ENCODE measurements around the gene LRP1.

The LRP1 gene

DNA sequence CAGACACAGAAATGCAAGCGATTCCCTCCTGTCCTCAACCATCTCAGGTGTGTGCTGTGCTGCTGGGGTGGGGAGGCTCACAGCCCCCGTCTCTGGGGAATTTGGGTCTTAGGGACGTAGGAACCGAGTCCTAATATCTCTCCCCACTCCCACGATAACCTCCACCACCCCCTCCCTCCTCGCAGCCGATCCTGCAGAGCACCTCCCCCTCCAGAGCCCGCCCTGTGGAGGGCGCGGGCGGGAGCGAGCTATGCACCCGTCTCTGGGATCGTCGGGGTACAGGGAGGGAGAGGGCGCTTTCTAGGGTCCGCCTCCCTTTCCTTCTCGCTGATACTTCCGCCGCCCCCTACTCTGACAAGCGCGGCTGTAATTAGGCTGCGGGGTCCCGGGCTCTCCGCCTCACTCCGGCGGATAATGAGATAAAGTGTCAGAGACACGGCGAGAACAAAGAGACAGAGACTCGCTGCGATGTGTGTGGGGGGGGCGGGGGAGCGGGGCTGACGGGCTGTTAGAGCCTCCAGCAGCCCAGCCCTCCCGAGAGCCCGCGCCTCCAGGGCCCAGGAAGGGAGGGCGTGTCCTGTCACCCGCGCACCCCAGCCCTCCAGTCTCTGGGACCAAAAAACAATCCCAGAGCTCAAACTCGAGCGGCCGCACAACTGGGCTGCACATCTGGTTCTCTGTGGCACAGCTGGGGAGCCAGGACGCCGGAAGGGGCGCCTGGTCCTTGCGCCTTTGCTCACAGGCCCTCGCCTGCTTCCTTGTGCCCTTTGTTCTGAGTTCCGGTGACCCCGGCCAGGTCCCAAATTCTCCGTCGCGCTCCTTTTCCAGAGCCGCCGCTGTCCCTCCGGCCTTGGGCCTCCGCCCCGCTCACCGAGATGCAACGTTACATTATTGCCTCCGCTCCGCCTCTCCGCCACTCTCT is 109.9 kb downstream of the LRP1 start:
- Histone ChIP-seq H3K27me3 (ENCODE audit: control insufficient read depth in 5 of 5, insufficient read depth in 4 of 5, low read length in 5 of 5) (peaks cover 54 to 73% (median 63%) of the 10 kb centered on the region in 5 donors), H3K9me3 (ENCODE audit: control insufficient read depth in 5 of 5, low read length in 5 of 5) (no peaks in the 10 kb centered on the region), H3K9ac (ENCODE audit: low read length in 5 of 5) (peak overlapping the region in 3 of 5 donors; percentile 48 to 64 (median 53)), H3K4me3 (ENCODE audit: low read depth in 1 of 5, low read length in 5 of 5) (peak overlapping the region; percentile 17 to 70 (median 63)), H3K4me1 (ENCODE audit: control insufficient read depth in 5 of 5, insufficient read depth in 5 of 5, low read length in 5 of 5) (peaks cover 4 to 67% (median 59%) of the 10 kb centered on the region in 5 donors), H3K27ac (ENCODE audit: low read depth, low read length) (no peak overlapping the region), H3K36me3 (ENCODE audit: control insufficient read depth in 5 of 5, insufficient read depth in 5 of 5, low read length in 5 of 5) (peaks cover 0 to 15% (median 15%) of the 10 kb centered on the region in 5 donors)

- Histone ChIP-seq H3K9me3 (ENCODE audit: control insufficient read depth in 5 of 5, low read length in 5 of 5) (no peaks in the 10 kb centered on the region), H3K4me1 (ENCODE audit: control insufficient read depth in 5 of 5, insufficient read depth in 5 of 5, low read length in 5 of 5) (peaks cover 4 to 70% (median 64%) of the 10 kb centered on the region in 5 donors), H3K4me3 (ENCODE audit: low read depth in 1 of 5, low read length in 5 of 5) (peak overlapping the region; percentile 17 to 70 (median 63)), H3K36me3 (ENCODE audit: control insufficient read depth in 5 of 5, insufficient read depth in 5 of 5, low read length in 5 of 5) (peaks cover 0 to 7% (median 7%) of the 10 kb centered on the region in 5 donors), H3K27ac (ENCODE audit: low read depth, low read length) (no peak overlapping the region), H3K27me3 (ENCODE audit: control insufficient read depth in 5 of 5, insufficient read depth in 4 of 5, low read length in 5 of 5) (peaks cover 54 to 77% (median 66%) of the 10 kb centered on the region in 5 donors), H3K9ac (ENCODE audit: low read length in 5 of 5) (peak overlapping the region in 3 of 5 donors; percentile 48 to 64 (median 53))
These were observed 110.7 kb downstream of the LRP1 start for GRCh38 chr12:57238854-57239554.

DNA sequence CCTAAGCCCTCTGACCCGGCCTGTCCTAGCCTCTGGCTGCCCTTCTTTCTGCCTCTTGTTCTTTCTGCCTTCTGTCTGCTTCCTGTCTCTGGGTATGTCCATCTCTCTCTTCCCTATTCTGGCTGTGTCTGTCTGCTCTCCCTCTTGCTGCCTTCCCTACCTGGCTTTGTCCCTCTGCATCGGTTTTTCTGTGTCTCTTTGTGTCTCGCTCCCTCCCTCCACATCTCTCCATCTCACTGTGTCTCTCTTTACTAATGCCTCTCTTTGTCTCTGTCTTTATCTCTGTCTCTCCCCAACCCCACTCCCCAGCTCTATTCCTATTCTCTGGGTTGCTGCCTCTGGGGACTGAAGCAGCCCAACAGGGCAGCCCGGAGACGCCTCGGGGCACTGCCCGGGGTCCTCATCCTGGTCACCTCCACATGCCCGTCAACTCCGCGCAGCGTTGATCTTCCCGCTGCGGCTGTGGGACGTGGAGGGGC is 111.3 kb downstream of the LRP1 start:
- Histone ChIP-seq H3K27me3 (ENCODE audit: control insufficient read depth in 5 of 5, insufficient read depth in 4 of 5, low read length in 5 of 5) (peaks cover 54 to 83% (median 73%) of the 10 kb centered on the region in 5 donors), H3K27ac (ENCODE audit: low read depth, low read length) (no peak overlapping the region), H3K9ac (ENCODE audit: low read length in 5 of 5) (peak overlapping the region in 2 of 5 donors; percentile 20 to 23), H3K4me3 (ENCODE audit: low read depth in 1 of 5, low read length in 5 of 5) (peak overlapping the region in 4 of 5 donors; percentile 53 to 70 (median 60)), H3K36me3 (ENCODE audit: control insufficient read depth in 5 of 5, insufficient read depth in 5 of 5, low read length in 5 of 5) (peaks cover 0 to 1% (median under 1%) of the 10 kb centered on the region in 5 donors), H3K9me3 (ENCODE audit: control insufficient read depth in 5 of 5, low read length in 5 of 5) (no peaks in the 10 kb centered on the region), H3K4me1 (ENCODE audit: control insufficient read depth in 5 of 5, insufficient read depth in 5 of 5, low read length in 5 of 5) (peaks cover 4 to 69% (median 63%) of the 10 kb centered on the region in 5 donors)

DNA sequence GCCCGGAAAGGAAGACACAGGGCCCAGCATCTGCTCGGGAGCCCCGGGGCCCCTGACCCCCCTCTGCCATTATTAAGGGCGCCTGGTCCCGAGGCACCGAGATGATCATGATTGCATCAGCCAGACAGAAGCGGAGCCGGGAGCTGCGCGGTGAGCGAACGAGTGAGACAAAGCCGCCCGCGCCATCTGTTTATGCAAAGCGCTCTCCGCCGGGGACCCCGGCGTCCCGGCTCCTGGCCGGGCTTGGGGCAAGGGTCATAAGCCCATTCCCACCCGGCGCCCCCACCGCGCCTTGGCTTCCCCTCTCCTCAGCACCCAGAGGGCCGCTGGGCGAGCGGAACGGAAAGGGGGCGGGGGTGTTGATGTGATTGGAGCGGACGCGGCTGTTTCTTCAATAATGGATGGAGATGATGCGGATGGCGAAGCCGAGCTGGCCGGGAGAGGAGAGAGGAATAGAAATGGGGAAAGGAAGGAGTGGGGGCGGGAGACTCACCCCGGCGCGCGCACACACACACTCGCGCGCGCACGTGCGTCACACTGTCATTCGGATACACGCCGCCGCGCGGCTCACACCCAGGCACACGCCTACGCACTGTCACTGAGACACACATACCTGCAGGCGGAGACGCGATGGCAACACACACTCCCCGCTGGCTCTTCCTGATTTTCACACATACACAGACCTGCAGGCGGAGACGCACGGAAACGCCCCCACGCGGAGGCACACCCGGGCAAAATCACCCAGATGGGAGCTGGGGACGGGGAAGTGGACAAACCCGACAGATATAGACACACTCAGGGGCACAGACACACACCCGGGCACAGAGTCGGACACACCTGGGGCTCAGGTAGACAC is 112.0 kb downstream of the LRP1 start:
- Histone ChIP-seq H3K9me3 (ENCODE audit: control insufficient read depth in 5 of 5, low read length in 5 of 5) (no peaks in the 10 kb centered on the region), H3K4me1 (ENCODE audit: control insufficient read depth in 5 of 5, insufficient read depth in 5 of 5, low read length in 5 of 5) (peaks cover 4 to 67% (median 63%) of the 10 kb centered on the region in 5 donors), H3K36me3 (ENCODE audit: control insufficient read depth in 5 of 5, insufficient read depth in 5 of 5, low read length in 5 of 5) (no peaks in the 10 kb centered on the region), H3K4me3 (ENCODE audit: low read depth in 1 of 5, low read length in 5 of 5) (peak overlapping the region in 4 of 5 donors; percentile 53 to 70 (median 60)), H3K27me3 (ENCODE audit: control insufficient read depth in 5 of 5, insufficient read depth in 4 of 5, low read length in 5 of 5) (peaks cover 54 to 82% (median 76%) of the 10 kb centered on the region in 5 donors), H3K9ac (ENCODE audit: low read length in 5 of 5) (peak overlapping the region in 1 of 5 donors; percentile 23), H3K27ac (ENCODE audit: low read depth, low read length) (no peak overlapping the region)

DNA sequence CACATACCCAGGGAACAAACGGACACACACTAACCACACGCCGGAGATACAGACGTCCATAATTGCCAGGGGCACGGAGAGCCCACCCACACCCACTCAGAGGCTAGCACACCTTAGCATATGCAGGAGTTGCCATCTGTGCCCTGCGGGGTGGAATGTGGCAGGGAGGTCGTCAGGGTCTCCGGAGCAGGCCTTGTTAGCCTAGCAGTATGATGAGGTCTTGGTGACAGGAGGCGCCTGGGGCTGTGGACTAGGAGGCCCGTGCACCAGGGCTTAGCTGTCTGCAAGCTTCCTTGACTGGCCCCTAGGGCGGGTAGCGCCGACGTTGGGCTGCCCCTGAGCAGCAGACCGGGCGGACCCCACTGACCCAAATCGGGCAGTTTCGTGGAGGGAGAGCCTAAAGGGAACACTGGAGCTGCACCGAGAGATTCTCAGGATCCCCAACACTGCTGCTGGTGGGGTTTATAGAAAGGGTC is 112.7 kb downstream of the LRP1 start:
- H3K4me1 ChIP-seq (ENCODE audit: control insufficient read depth in 5 of 5, insufficient read depth in 5 of 5, low read length in 5 of 5) = peaks cover 4 to 66% (median 63%) of the 10 kb centered on the region in 5 donors
- no peaks in the 10 kb centered on the region for H3K9me3 ChIP-seq (ENCODE audit: control insufficient read depth in 5 of 5, low read length in 5 of 5)
- H3K9ac ChIP-seq (ENCODE audit: low read length in 5 of 5) = no peak overlapping the region
- H3K36me3 ChIP-seq (ENCODE audit: control insufficient read depth in 5 of 5, insufficient read depth in 5 of 5, low read length in 5 of 5) = no peaks in the 10 kb centered on the region
- H3K27me3 ChIP-seq (ENCODE audit: control insufficient read depth in 5 of 5, insufficient read depth in 4 of 5, low read length in 5 of 5) = peaks cover 48 to 75% (median 70%) of the 10 kb centered on the region in 5 donors
- no peak overlapping the region for H3K27ac ChIP-seq (ENCODE audit: low read depth, low read length)
- H3K4me3 ChIP-seq (ENCODE audit: low read depth in 1 of 5, low read length in 5 of 5) = peak overlapping the region in 4 of 5 donors; percentile 53 to 70 (median 60)

DNA sequence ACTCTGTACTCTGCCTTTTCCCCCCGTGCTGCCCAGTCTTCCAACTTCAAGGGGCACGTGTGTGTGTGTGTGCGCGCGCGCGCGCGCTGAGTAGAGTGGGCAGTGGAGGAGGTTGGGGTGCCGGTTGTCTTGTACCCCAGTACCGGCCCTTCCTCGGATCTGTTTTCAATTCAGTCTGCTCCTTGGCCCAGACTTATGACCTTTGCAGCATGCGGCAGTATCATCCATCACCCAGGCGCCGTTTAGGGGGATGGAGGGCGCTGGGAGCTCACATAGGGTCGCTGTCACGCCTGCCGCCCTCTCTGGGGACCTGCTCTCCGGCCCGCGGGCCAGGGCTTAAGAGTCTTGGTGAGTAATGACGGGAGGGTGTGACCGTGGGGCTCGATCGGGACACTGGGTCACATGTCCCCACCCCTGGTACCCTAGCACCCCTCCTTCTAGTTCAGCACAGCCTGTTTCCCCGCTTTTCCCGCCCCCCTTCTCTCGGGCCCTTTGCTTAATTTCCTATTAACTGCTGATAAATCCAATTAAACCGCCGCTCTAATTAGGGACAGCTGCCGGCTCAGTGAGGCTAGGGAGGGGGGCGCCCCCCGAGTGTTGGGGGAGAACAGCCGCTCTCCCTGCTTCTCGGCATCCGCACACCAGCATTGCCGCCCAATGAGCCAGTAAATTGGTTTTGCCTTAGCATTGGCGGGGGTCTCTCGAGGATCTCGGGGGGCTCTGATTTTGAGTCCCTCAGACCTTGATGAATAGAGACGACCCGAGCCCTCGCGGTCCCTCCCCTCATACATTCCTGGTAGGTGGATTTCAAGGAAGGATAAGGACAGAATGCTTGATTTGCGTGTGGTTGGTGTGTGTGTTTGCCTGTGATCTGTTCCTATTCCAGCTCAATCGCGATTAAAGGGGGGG is 113.4 kb downstream of the LRP1 start:
- Histone ChIP-seq H3K9me3 (ENCODE audit: control insufficient read depth in 5 of 5, low read length in 5 of 5) (no peaks in the 10 kb centered on the region), H3K4me3 (ENCODE audit: low read depth in 1 of 5, low read length in 5 of 5) (no peak overlapping the region), H3K27me3 (ENCODE audit: control insufficient read depth in 5 of 5, insufficient read depth in 4 of 5, low read length in 5 of 5) (peaks cover 41 to 69% (median 63%) of the 10 kb centered on the region in 5 donors), H3K4me1 (ENCODE audit: control insufficient read depth in 5 of 5, insufficient read depth in 5 of 5, low read length in 5 of 5) (peaks cover 4 to 66% (median 63%) of the 10 kb centered on the region in 5 donors), H3K27ac (ENCODE audit: low read depth, low read length) (no peak overlapping the region), H3K36me3 (ENCODE audit: control insufficient read depth in 5 of 5, insufficient read depth in 5 of 5, low read length in 5 of 5) (no peaks in the 10 kb centered on the region), H3K9ac (ENCODE audit: low read length in 5 of 5) (no peak overlapping the region)

DNA sequence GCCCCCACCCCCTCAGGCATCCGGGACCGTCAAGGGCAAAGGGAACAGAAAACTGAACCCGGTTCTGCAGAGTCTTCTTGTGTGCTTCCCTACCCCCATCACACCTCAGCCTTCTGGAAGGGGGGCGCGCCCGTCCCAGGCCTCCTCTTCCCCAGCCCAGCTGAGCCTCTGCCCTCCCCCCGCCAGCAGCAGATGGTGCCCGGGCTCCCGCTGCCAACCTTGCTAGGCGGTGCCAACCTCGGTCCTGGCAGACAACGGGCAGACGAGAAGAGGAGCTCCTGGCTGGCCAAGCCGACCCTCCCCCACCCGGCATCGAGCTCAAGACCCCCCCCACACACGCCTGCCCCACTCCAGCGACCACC is 114.0 kb downstream of the LRP1 start:
- Histone ChIP-seq H3K36me3 (ENCODE audit: control insufficient read depth in 5 of 5, insufficient read depth in 5 of 5, low read length in 5 of 5) (no peaks in the 10 kb centered on the region), H3K9me3 (ENCODE audit: control insufficient read depth in 5 of 5, low read length in 5 of 5) (no peaks in the 10 kb centered on the region), H3K4me3 (ENCODE audit: low read depth in 1 of 5, low read length in 5 of 5) (peak overlapping the region in 1 of 5 donors; percentile 48), H3K4me1 (ENCODE audit: control insufficient read depth in 5 of 5, insufficient read depth in 5 of 5, low read length in 5 of 5) (peaks cover 4 to 66% (median 60%) of the 10 kb centered on the region in 5 donors), H3K9ac (ENCODE audit: low read length in 5 of 5) (no peak overlapping the region), H3K27ac (ENCODE audit: low read depth, low read length) (no peak overlapping the region), H3K27me3 (ENCODE audit: control insufficient read depth in 5 of 5, insufficient read depth in 4 of 5, low read length in 5 of 5) (peaks cover 35 to 62% (median 57%) of the 10 kb centered on the region in 5 donors)

DNA sequence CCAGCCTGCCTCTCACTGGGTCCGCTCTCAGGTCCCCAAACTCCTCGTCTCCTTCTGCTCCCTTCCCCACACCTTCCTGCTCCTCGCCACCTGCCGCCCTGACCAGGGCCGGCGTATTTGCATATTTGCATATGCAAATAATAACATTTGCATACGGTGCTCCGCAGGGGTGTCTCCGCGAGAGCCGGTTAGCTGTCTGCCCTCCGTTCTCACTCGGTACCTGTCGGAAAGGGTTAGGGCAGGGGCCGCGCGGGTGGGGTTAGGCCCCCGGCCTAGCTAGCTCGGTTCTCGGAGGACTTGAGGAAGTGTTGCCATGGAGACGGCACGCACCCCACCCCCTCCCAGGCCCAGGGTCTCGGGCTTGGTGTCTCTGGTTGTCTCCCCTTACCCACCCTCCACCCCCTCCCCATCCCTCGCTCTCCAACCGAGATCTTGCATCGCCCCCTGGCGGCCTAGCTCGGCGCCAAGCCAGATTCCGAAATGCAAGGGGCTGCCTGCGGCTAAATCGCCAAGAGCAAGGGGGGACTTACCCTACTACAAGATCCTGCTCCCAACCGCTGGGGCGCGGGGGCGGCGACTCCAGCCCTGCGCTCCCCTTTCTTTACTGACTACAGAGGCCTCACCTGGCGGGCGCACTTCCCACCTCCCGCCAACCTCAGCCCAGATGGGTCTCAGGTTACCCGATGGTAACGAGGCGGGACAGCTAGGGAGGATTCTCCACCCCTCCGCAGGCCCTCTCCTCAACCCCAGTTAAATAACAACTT is 114.6 kb downstream of the LRP1 start:
- peaks cover 30 to 56% (median 52%) of the 10 kb centered on the region in 5 donors for H3K27me3 ChIP-seq (ENCODE audit: control insufficient read depth in 5 of 5, insufficient read depth in 4 of 5, low read length in 5 of 5)
- peaks cover 4 to 62% (median 54%) of the 10 kb centered on the region in 5 donors for H3K4me1 ChIP-seq (ENCODE audit: control insufficient read depth in 5 of 5, insufficient read depth in 5 of 5, low read length in 5 of 5)

More for the DNA sequence above, 114.6 kb downstream of the LRP1 start:
- Histone ChIP-seq H3K27ac (ENCODE audit: low read depth, low read length) (no peak overlapping the region), H3K36me3 (ENCODE audit: control insufficient read depth in 5 of 5, insufficient read depth in 5 of 5, low read length in 5 of 5) (no peaks in the 10 kb centered on the region), H3K9me3 (ENCODE audit: control insufficient read depth in 5 of 5, low read length in 5 of 5) (no peaks in the 10 kb centered on the region), H3K4me3 (ENCODE audit: low read depth in 1 of 5, low read length in 5 of 5) (peak overlapping the region in 3 of 5 donors; percentile 11 to 49 (median 48)), H3K9ac (ENCODE audit: low read length in 5 of 5) (no peak overlapping the region)
